SK-N-SH (cell line): ENCODE measurements around the gene RAB40C. TPM values are rescaled to one million over a fixed set of nuclear protein-coding genes. Genes with fewer than 3 reads are reported as not detected.

ENCODE experiments used
- CTCF ChIA-PET: fragments of 300-600, 350-600 bp; formaldehyde crosslinking; extraction: SDS; loops from one replicate; lab custom pipeline; 2021; lab: Yijun Ruan, JAX
- POLR2A ChIA-PET: fragments of 350-600 bp; sonication (Branson Sonifier 250); formaldehyde crosslinking; extraction: SDS; loops from one replicate; lab custom pipeline; 2020; ENCODE audit warnings: antibody characterized with exemption, inconsistent platforms; lab: Yijun Ruan, JAX
- DNase-seq: peaks from one replicate; pipeline ENCODE4 v3.0.0; 2012
- H2AFZ ChIP-seq: fragments of 200-600 bp; sonication (generic); 2 replicates; pipeline ENCODE4 v1.8.1; 2016; ENCODE audit warnings: antibody characterized with exemption, mild to moderate bottlenecking, low read depth
- H3F3A ChIP-seq: fragments of 200-600 bp; sonication (generic); replicated peaks from 2 replicates; pipeline ENCODE3; 2016; ENCODE audit warnings: antibody characterized with exemption, mild to moderate bottlenecking; ENCODE audit not compliant: insufficient read depth
- H3K27ac ChIP-seq, 2 experiments: fragments of 200-500 bp in 1 of 2; fragments of 200-600 bp in 1 of 2; sonication (Bioruptor generic) in 1 of 2; sonication (generic), shearing (Covaris generic) in 1 of 2; 2 replicates each; pipeline versions ENCODE4 v1.5.1 to v1.6.1; 2014 to 2016; ENCODE audit warnings: low read depth in 2 of 2, inconsistent platforms in 1 of 2, low read length in 1 of 2, mild to moderate bottlenecking in 1 of 2, mixed read lengths in 1 of 2
- H3K27me3 ChIP-seq: fragments of 200-600 bp; sonication (generic), shearing (Covaris generic); 2 replicates; pipeline ENCODE4 v1.6.1; 2016; ENCODE audit warnings: mixed run types; ENCODE audit not compliant: insufficient read depth
- H3K36me3 ChIP-seq, 2 experiments: fragments of 200-500 bp in 1 of 2; fragments of 200-600 bp in 1 of 2; sonication (Bioruptor generic) in 1 of 2; sonication (generic) in 1 of 2; replicated peaks in 1 of 2; 2 replicates each; pipeline versions ENCODE3 to v1.5.1; 2014 to 2016; ENCODE audit warnings: low read length in 1 of 2, mild to moderate bottlenecking in 1 of 2; ENCODE audit not compliant: insufficient read depth in 2 of 2, control insufficient read depth in 1 of 2
- H3K4me1 ChIP-seq, 2 experiments: fragments of 200-500 bp in 1 of 2; fragments of 200-600 bp in 1 of 2; sonication (Bioruptor generic) in 1 of 2; sonication (generic), shearing (Covaris generic) in 1 of 2; 2 replicates each; pipeline versions ENCODE4 v1.5.1 to v1.6.1; 2014 to 2016; ENCODE audit warnings: low read depth in 1 of 2, low read length in 1 of 2, mixed run types in 1 of 2; ENCODE audit not compliant: insufficient read depth in 2 of 2, control insufficient read depth in 1 of 2
- H3K4me2 ChIP-seq: fragments of 200-600 bp; sonication (generic), shearing (Covaris generic); 2 replicates; pipeline ENCODE4 v1.6.1; 2017; ENCODE audit warnings: mixed run types
- H3K4me3 ChIP-seq, 2 experiments: fragments of 200-500 bp in 1 of 2; fragments of 200-600 bp in 1 of 2; sonication (Bioruptor generic) in 1 of 2; sonication (generic), shearing (Covaris generic) in 1 of 2; 2 replicates each; pipeline versions ENCODE4 v1.5.1 to v1.8.1; 2014 to 2016; ENCODE audit warnings: low read depth in 2 of 2, inconsistent platforms in 1 of 2, low read length in 1 of 2, mild to moderate bottlenecking in 1 of 2, mixed read lengths in 1 of 2, moderate library complexity in 1 of 2
- H3K79me2 ChIP-seq: fragments of 200-600 bp; sonication (generic); 2 replicates; pipeline ENCODE4 v1.8.1; 2017; ENCODE audit warnings: mild to moderate bottlenecking; ENCODE audit not compliant: insufficient read depth
- H3K9ac ChIP-seq: fragments of 200-600 bp; sonication (generic); 2 replicates; pipeline ENCODE4 v1.6.1; 2017; ENCODE audit warnings: mixed run types
- H3K9me2 ChIP-seq: fragments of 200-600 bp; sonication (generic); 2 replicates; pipeline ENCODE4 v1.6.1; 2017; ENCODE audit warnings: mixed run types
- H3K9me3 ChIP-seq: fragments of 200-600 bp; sonication (generic); 2 replicates; pipeline ENCODE4 v1.6.1; 2017; ENCODE audit warnings: mixed run types, mild to moderate bottlenecking, moderate library complexity
- H4K20me1 ChIP-seq: fragments of 200-600 bp; sonication (generic); 2 replicates; pipeline ENCODE4 v1.6.1; 2017; ENCODE audit warnings: mild to moderate bottlenecking, mixed run types; ENCODE audit not compliant: insufficient read depth
- CHD2 ChIP-seq: fragments of 150-350 bp; IDR thresholded peaks from 2 replicates; pipeline ENCODE4 v1.6.1; 2018; ENCODE audit warnings: low read length; ENCODE audit not compliant: partially characterized antibody
- ELF1 ChIP-seq: IDR thresholded peaks from 2 replicates; pipeline ENCODE4 v1.4.0; 2012
- EP300 ChIP-seq, 2 experiments: IDR thresholded peaks; 2 replicates each; pipeline versions ENCODE4 v1.4.0 to v1.6.1; 2012; ENCODE audit warnings: borderline replicate concordance in 1 of 2, low read depth in 1 of 2, low read length in 1 of 2
- FOXM1 ChIP-seq: IDR thresholded peaks from 2 replicates; pipeline ENCODE4 v1.4.0; 2012; ENCODE audit warnings: low read depth, mild to moderate bottlenecking
- GABPA ChIP-seq: IDR thresholded peaks from 2 replicates; pipeline ENCODE4 v1.4.0; 2012; ENCODE audit warnings: low read depth, mild to moderate bottlenecking
- MAX ChIP-seq: IDR thresholded peaks from 2 replicates; pipeline ENCODE4 v1.4.0; 2012; ENCODE audit warnings: low read depth
- MXI1 ChIP-seq: IDR thresholded peaks from 2 replicates; pipeline ENCODE4 v1.6.1; 2012; ENCODE audit warnings: mild to moderate bottlenecking, low read depth, low read length, improper control_type of control experiment
- POLR2AphosphoS5 ChIP-seq: IDR thresholded peaks from 2 replicates; pipeline ENCODE4 v1.6.1; 2012; ENCODE audit warnings: low read depth, low read length
- RFX5 ChIP-seq: IDR thresholded peaks from 2 replicates; pipeline ENCODE4 v1.6.1; 2012; ENCODE audit warnings: mild to moderate bottlenecking, improper control_type of control experiment, low read length
- SIN3A ChIP-seq: IDR thresholded peaks from 2 replicates; pipeline ENCODE4 v1.6.1; 2012; ENCODE audit warnings: low read depth, mild to moderate bottlenecking, low read length, moderate library complexity, borderline replicate concordance
- SMC3 ChIP-seq: IDR thresholded peaks from 2 replicates; pipeline ENCODE4 v1.6.1; 2012; ENCODE audit warnings: low read depth, low read length, improper control_type of control experiment
- TEAD4 ChIP-seq: IDR thresholded peaks from 2 replicates; pipeline ENCODE4 v1.4.0; 2012; ENCODE audit warnings: mild to moderate bottlenecking, borderline replicate concordance; ENCODE audit not compliant: insufficient read depth
- YY1 ChIP-seq: IDR thresholded peaks from 2 replicates; pipeline ENCODE4 v1.4.0; 2012; ENCODE audit warnings: low read depth, mild to moderate bottlenecking
- ZBTB33 ChIP-seq: IDR thresholded peaks from 2 replicates; pipeline ENCODE4 v1.4.0; 2012; ENCODE audit warnings: low read depth, borderline replicate concordance
- WGBS: methylation state at CpG from one replicate; pipeline ENCODE4 v1.1.6; 2017; ENCODE audit warnings: low lambda C conversion rate; 5-methylcytosine and 5-hydroxymethylcytosine counted together
- polyA plus RNA-seq, 3 experiments: library from polyadenylated mRNA; depleted of rRNA; stranded (reverse); fragments of >200 nt; gene quantifications; 2 replicates each; pipeline ENCODE4 v1.2.3, GENCODE V29; 2012
- TF ChIP-seq, protein P1 (sequence below): IDR thresholded peaks from 2 replicates; pipeline ENCODE4 v1.6.1; 2012; ENCODE audit warnings: mild to moderate bottlenecking, low read depth, low read length, moderate library complexity
- TF ChIP-seq, protein P2 (sequence below): IDR thresholded peaks from 2 replicates; pipeline ENCODE4 v1.4.0; 2012; ENCODE audit warnings: low read depth, borderline replicate concordance
- TF ChIP-seq, protein P3 (sequence below): fragments of 150-350 bp; IDR thresholded peaks from 2 replicates; pipeline ENCODE4 v1.6.1; 2017; ENCODE audit warnings: antibody characterized with exemption, low read length, low read depth, borderline replicate concordance
- TF ChIP-seq, protein P4 (sequence below): fragments of 200-600 bp; sonication (generic); IDR thresholded peaks from 2 replicates; pipeline ENCODE4 v1.6.1; 2017; ENCODE audit warnings: antibody characterized with exemption, mild to moderate bottlenecking, moderate library complexity

Gene RAB40C
- polyA plus RNA-seq, 1 of the 3 experiments (the other 2 are of a cell fraction), result 13.0 TPM

DNA sequence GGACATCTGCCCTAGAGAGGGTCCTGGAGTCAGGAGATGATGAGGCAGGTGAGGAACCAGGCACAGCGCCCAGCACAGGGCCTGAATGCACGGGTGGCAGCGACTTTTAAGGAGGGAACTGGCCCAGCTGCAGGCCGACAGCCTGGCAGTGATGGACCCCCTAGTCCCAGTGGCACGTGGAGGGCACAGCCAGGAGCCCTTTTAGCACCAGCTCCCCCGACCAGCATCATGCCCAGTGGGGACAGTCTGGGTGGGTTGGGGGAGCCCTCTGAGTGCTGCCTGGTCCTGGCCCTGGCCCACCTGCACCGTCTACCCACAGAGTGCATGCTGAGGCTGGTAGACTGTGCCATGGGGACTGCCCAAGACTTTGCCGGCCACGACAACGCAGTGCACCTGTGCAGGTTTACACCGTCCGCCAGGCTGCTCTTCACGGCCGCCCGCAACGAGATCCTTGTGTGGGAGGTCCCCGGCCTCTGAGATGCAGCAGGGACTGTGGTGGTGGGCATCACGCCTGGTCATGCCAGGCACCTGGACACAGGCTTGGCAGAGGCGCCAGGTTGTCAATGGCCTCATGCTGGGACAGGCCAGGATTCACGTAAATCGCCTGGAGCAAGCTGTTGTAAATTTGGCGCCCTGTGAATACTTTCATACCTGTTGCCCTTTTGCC lies 77.4 kb downstream of the RAB40C start (continued):
- no peak for TF ChIP-seq EP300 (IDR thresholded peaks at IDR 0.05; ENCODE audit: borderline replicate concordance in 1 of 2, low read depth in 1 of 2, low read length in 1 of 2)
- no peak for TF ChIP-seq RFX5

- Histone ChIP-seq H3K9ac (peak within 1 kb of the TSS; percentile 88), H3K4me2 (peak within 1 kb of the TSS; percentile 96), H3K27ac (peak within 1 kb of the TSS; percentile 56 to 81), H3F3A (no peaks in the 10 kb centered on the region), H3K9me3 (no peaks in the 10 kb centered on the region), H2AFZ (peak within 1 kb of the TSS; percentile 36; the same call in 1 of the 2 replicates), H3K4me1 (peaks cover 0 to 15% of the 10 kb centered on the region in 2 experiments; a peak in 1 of 4 replicates), H3K36me3 (peaks cover 5 to 42% of the 10 kb centered on the region in 2 experiments), H4K20me1 (0 out of 2 replicates have a peak, but pooled peaks cover 6% of the 10 kb centered on the region), H3K27me3 (no peaks in the 10 kb centered on the region), H3K4me3 (peak within 1 kb of the TSS; percentile 88 to 93), H3K9me2 (no peaks in the 10 kb centered on the region), H3K79me2 (peaks cover 25% of the 10 kb centered on the region)
- POLR2A ChIA-PET, result interaction anchor here (0.6 to 1.5 kb wide), 3 partner anchors 11 to 16 kb away, joined by 4 read pairs; partner anchors contain the start of genes JMJD8 and STUB1
- peak; percentile 96 for DNase-seq
- under 1% methylated on average over 26 of the region's 78 CpGs for WGBS
- CTCF ChIA-PET, result interaction anchor here (0.6 to 6.3 kb wide), 19 partner anchors 8 to 276 kb away, joined by 3 to 69 read pairs (median 5); partner anchors contain the start of genes JMJD8, RHBDL1, WDR24 and WDR90
- TF ChIP-seq CHD2, result peak; percentile 73
- peak; percentile 53 for TF ChIP-seq SMC3
- peak; percentile 25 to 30; a peak in 1 of 4 replicates for TF ChIP-seq EP300 (IDR thresholded peaks at IDR 0.05; ENCODE audit: borderline replicate concordance in 1 of 2, low read depth in 1 of 2, low read length in 1 of 2)
- TF ChIP-seq ZBTB33, result peak; percentile 52; the same call in 1 of the 2 replicates
- TF ChIP-seq, protein P1, sequence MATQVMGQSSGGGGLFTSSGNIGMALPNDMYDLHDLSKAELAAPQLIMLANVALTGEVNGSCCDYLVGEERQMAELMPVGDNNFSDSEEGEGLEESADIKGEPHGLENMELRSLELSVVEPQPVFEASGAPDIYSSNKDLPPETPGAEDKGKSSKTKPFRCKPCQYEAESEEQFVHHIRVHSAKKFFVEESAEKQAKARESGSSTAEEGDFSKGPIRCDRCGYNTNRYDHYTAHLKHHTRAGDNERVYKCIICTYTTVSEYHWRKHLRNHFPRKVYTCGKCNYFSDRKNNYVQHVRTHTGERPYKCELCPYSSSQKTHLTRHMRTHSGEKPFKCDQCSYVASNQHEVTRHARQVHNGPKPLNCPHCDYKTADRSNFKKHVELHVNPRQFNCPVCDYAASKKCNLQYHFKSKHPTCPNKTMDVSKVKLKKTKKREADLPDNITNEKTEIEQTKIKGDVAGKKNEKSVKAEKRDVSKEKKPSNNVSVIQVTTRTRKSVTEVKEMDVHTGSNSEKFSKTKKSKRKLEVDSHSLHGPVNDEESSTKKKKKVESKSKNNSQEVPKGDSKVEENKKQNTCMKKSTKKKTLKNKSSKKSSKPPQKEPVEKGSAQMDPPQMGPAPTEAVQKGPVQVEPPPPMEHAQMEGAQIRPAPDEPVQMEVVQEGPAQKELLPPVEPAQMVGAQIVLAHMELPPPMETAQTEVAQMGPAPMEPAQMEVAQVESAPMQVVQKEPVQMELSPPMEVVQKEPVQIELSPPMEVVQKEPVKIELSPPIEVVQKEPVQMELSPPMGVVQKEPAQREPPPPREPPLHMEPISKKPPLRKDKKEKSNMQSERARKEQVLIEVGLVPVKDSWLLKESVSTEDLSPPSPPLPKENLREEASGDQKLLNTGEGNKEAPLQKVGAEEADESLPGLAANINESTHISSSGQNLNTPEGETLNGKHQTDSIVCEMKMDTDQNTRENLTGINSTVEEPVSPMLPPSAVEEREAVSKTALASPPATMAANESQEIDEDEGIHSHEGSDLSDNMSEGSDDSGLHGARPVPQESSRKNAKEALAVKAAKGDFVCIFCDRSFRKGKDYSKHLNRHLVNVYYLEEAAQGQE, result peak; percentile 74
- TF ChIP-seq, protein P2, sequence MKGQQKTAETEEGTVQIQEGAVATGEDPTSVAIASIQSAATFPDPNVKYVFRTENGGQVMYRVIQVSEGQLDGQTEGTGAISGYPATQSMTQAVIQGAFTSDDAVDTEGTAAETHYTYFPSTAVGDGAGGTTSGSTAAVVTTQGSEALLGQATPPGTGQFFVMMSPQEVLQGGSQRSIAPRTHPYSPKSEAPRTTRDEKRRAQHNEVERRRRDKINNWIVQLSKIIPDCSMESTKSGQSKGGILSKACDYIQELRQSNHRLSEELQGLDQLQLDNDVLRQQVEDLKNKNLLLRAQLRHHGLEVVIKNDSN, result no peak
- TF ChIP-seq ELF1, result peak; percentile 79
- TF ChIP-seq SIN3A, result peak; percentile 95; the same call in 1 of the 2 replicates
- TF ChIP-seq MAX, result peak; percentile 61; the same call in 1 of the 2 replicates
- no peak for TF ChIP-seq TEAD4
- TF ChIP-seq, protein P3, sequence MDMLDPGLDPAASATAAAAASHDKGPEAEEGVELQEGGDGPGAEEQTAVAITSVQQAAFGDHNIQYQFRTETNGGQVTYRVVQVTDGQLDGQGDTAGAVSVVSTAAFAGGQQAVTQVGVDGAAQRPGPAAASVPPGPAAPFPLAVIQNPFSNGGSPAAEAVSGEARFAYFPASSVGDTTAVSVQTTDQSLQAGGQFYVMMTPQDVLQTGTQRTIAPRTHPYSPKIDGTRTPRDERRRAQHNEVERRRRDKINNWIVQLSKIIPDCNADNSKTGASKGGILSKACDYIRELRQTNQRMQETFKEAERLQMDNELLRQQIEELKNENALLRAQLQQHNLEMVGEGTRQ, result no peak
- TF ChIP-seq POLR2AphosphoS5, result peak; percentile 77; the same call in 1 of the 2 replicates
- TF ChIP-seq YY1, result peak; percentile 83
- TF ChIP-seq MXI1, result peak; percentile 76; the same call in 1 of the 2 replicates
- no peak for TF ChIP-seq FOXM1
- peak; percentile 90 for TF ChIP-seq GABPA
- TF ChIP-seq, protein P4, sequence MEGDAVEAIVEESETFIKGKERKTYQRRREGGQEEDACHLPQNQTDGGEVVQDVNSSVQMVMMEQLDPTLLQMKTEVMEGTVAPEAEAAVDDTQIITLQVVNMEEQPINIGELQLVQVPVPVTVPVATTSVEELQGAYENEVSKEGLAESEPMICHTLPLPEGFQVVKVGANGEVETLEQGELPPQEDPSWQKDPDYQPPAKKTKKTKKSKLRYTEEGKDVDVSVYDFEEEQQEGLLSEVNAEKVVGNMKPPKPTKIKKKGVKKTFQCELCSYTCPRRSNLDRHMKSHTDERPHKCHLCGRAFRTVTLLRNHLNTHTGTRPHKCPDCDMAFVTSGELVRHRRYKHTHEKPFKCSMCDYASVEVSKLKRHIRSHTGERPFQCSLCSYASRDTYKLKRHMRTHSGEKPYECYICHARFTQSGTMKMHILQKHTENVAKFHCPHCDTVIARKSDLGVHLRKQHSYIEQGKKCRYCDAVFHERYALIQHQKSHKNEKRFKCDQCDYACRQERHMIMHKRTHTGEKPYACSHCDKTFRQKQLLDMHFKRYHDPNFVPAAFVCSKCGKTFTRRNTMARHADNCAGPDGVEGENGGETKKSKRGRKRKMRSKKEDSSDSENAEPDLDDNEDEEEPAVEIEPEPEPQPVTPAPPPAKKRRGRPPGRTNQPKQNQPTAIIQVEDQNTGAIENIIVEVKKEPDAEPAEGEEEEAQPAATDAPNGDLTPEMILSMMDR, result peak; percentile 82
These were observed 78.1 kb downstream of the RAB40C start, which contains the start of gene RHOT2 for GRCh38 chr16:667780-668518. RHOT2 (plus strand) TSS chr16:668132; CDS start chr16:668200, 68 bp downstream.
